DMS53 treated with DMSO at 0.1 percent for 48 hours (cell line): Measurements from ENCODE around the gene OPRM1.
"Not testable (repeated sequence)": the region's sequence is repeated elsewhere in the genome, so short reads cannot be mapped to it uniquely, and the experiment has no call there.

Experiments
- DNase-seq: peaks from one replicate; lab custom pipeline; 2025; ENCODE audit not compliant: unreplicated experiment; lab: John Stamatoyannopoulos, UW

The OPRM1 gene

GRCh38 chr6:154201688-154202087, 162.6 kb downstream of the OPRM1 start:
- DNase-seq = not testable (repeated sequence)

- no peak for DNase-seq
Measured at GRCh38 chr6:154202339-154202738, 163.3 kb downstream of the OPRM1 start.

- DNase-seq = no peak
Measured at GRCh38 chr6:154202958-154203357, 163.9 kb downstream of the OPRM1 start.

DNA sequence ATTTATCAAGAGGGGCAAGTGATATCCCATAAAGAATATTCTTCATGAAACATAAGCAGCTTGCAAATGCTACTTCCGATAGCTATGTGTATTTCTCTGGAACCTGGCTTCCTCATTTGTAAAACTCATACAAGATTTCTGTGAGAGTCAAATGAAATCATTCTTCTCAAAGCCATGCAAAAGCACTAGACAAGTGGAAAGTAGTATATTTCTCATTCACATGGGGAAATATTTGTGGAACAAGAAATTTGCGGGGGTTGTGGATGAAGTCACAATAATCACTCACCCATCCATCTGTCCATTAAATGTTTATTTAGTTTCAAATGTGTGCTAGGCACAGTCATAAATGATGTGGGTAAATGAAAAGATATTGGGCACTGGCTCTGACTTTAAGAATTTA, 167.1 kb downstream of the OPRM1 start:
- no peak for DNase-seq

- no peak for DNase-seq
Measured at GRCh38 chr6:154206996-154207395, 168.0 kb downstream of the OPRM1 start.

GRCh38 chr6:154209555-154209954, 170.5 kb downstream of the OPRM1 start:
- no peak for DNase-seq

GRCh38 chr6:154210678-154211077, 171.6 kb downstream of the OPRM1 start:
- no peak for DNase-seq

- no peak for DNase-seq
Measured at GRCh38 chr6:154213782-154214181, 174.7 kb downstream of the OPRM1 start.

DNA sequence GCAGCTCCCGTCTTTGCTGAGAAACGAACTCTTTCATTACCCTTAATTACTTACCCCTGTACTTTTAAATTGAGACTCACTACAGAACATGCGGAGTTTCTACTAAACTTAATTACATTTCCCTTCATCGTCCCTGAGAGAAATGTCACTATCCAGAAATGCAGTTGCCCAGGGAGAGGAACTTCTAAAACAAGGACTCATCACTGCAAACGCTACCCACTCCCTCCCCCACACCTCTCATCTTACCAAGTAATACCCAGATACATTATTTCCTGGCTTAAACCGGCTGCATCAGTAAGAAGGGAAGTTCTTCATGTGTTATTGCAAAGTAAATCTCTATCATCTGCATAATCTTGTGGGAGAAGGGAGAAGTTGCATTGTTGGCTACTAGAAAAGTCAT, 179.3 kb downstream of the OPRM1 start:
- DNase-seq = no peak

- no peak for DNase-seq
Measured at GRCh38 chr6:154218787-154219186, 179.7 kb downstream of the OPRM1 start.

GRCh38 chr6:154219250-154219649, 180.2 kb downstream of the OPRM1 start:
- no peak for DNase-seq

- no peak for DNase-seq
Measured at GRCh38 chr6:154222716-154223115, 183.7 kb downstream of the OPRM1 start.

DNA sequence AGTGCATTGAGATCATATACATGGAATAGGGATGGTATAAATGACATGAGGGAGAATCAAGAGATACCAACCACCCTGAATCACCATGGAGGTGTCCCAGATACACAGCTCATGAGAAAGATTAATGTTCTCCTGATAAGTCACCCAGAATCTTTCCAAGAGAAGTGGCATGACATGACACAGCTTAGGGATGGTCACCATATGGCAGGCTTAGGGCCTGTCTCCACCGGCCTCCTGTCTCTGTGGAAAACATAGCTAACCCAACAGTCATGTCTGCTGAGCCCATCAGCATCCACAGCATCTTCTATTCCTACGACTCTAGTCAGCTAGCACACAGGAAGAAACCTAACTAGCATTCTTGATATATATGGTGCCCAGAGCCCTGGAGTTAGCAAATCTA, 184.3 kb downstream of the OPRM1 start:
- DNase-seq = no peak

GRCh38 chr6:154226461-154226860, 187.4 kb downstream of the OPRM1 start:
- no peak for DNase-seq

- no peak for DNase-seq
Measured at GRCh38 chr6:154227862-154228520, 189.0 kb downstream of the OPRM1 start.

DNA sequence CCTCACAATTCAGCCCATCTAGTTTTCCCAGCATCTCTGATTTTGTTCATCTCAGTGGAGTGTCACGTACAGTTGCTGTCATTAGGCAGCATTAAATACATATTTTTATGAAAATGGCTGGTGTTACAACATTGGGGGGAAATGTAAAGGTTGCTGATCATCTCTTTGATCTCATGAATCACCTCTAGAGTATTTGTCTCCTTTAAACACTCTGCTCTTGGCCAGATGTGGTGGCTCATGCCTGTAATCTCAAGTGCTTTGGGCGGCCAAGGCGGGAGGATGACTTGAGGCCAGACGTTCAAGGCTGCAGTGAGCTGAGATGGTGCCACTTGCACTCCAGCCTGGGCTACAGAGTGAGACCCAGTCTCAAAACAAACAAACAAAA, 189.5 kb downstream of the OPRM1 start:
- DNase-seq = no peak

GRCh38 chr6:154229786-154230185, 190.7 kb downstream of the OPRM1 start:
- DNase-seq = no peak

DNA sequence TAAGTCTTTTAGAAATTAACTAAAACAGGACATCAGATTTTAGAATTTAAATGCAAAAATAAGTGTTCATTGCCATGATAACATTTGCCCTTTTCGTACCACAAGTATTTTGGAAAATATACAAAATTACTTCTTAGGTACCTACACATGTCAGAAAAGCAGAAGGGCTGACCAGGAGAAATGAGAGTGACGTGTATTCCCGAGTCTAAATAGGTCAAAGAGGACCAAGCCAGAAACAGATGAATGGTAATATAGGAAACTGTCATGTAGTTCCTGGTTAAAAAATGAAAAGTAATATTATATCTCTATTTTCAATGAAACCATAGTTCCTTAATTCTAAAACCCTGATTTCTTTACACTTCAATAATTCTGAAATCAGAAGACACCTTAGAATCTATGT, 191.4 kb downstream of the OPRM1 start:
- no peak for DNase-seq

- no peak for DNase-seq
Measured at GRCh38 chr6:154230910-154231595, 192.0 kb downstream of the OPRM1 start.

DNA sequence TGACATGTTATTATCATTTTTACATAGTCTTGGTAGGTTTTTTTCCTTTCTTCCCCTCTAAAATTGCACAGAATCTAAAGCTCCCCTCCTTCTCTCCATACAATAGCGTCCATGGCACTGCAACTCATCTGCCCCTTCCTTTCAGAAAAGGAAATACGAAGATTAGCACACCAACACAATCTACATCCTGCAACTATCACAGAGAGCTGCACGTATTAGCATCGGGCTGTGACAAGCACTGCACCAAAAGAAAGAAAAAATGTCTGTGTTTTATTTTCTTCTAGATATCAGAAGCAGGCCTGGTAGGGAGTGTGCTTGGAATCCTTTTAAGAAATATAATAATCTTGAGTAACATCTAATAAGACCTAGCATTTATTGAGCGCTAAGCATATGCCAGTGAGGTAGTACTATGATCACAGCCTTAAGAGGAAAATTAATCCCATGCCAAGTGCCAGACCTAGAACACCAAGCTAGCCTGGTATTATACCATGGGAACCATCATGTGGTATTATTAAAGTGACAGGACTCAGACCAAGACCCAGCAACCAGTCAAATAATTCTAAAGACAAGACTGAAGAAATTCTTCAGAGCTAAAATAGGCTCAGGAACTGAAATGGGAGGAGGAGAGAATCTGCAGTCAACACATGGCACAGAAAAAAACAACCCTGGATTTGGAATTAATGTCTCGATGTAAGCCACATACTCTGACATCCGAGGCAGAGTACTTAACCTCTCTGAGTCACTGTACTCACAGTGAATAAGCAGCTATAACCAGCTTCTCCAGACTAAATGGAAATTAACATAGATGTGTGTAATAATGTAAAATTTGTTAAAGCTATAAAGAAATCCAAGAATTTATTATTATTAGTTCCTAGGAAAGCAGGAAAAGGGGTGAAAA, 193.2 kb downstream of the OPRM1 start:
- no peak for DNase-seq

GRCh38 chr6:154233383-154233782, 194.3 kb downstream of the OPRM1 start:
- no peak for DNase-seq
